Common myeloid progenitor, CD34-positive (primary cell): ENCODE results near the gene KCNJ4.

Experiments
- CTCF ChIA-PET: fragments of 350-600 bp; sonication (Branson Sonifier 250); formaldehyde crosslinking; loops from one replicate; lab custom pipeline; 2021; ENCODE audit warnings: antibody characterized with exemption; lab: Charles Lee
- POLR2A ChIA-PET: fragments of 350-600 bp; sonication (Branson Sonifier 250); formaldehyde crosslinking; loops from one replicate; lab custom pipeline; 2021; ENCODE audit warnings: antibody characterized with exemption; lab: Charles Lee
- DNase-seq, 3 donors: peaks; one replicate each; pipeline versions ENCODE4 v3.0.0 to v3.0.0-alpha.2; 2013
- H3K27ac ChIP-seq, 2 experiments: 1 replicate in 1 of 2; 2 replicates in 1 of 2; pipeline ENCODE4 v1.7.0; 2013; ENCODE audit warnings: inconsistent platforms in 2 of 2, low read length in 2 of 2, mild to moderate bottlenecking in 2 of 2, low read depth in 1 of 2, moderate library complexity in 1 of 2; ENCODE audit not compliant: severe bottlenecking in 2 of 2, insufficient read depth in 1 of 2, poor library complexity in 1 of 2
- H3K27me3 ChIP-seq, 5 experiments: replicated peaks in 2 of 5; 1 replicate in 3 of 5; 2 replicates in 2 of 5; pipeline versions ENCODE4 v1.6.1 to v1.7.0; 2013; ENCODE audit warnings: low read length in 4 of 5, mild to moderate bottlenecking in 2 of 5, moderate library complexity in 2 of 5, inconsistent platforms in 1 of 5; ENCODE audit not compliant: insufficient read depth in 5 of 5, control insufficient read depth in 4 of 5
- H3K36me3 ChIP-seq, 4 experiments: 1 replicate in 2 of 4; 2 replicates in 2 of 4; pipeline versions ENCODE4 v1.6.1 to v1.7.0; 2013; ENCODE audit warnings: low read length in 3 of 4, control low read depth in 1 of 4, mild to moderate bottlenecking in 1 of 4; ENCODE audit not compliant: control insufficient read depth in 4 of 4, insufficient read depth in 4 of 4
- H3K4me1 ChIP-seq, 4 experiments: 1 replicate in 3 of 4; 2 replicates in 1 of 4; pipeline versions ENCODE4 v1.6.1 to v1.7.1; 2013; ENCODE audit warnings: low read length in 3 of 4, mild to moderate bottlenecking in 3 of 4, control low read depth in 1 of 4, inconsistent platforms in 1 of 4, moderate library complexity in 1 of 4; ENCODE audit not compliant: control insufficient read depth in 4 of 4, insufficient read depth in 4 of 4; ENCODE audit errors: control extremely low read depth in 1 of 4
- H3K4me3 ChIP-seq, 7 experiments: 1 replicate in 4 of 7; 2 replicates in 3 of 7; pipeline versions ENCODE4 v1.5.1 to v1.7.0; 2013; ENCODE audit warnings: mild to moderate bottlenecking in 7 of 7, low read length in 6 of 7, moderate library complexity in 6 of 7, inconsistent platforms in 2 of 7, low read depth in 2 of 7, control low read depth in 1 of 7; ENCODE audit not compliant: insufficient read depth in 4 of 7, control insufficient read depth in 1 of 7; ENCODE audit errors: extremely low read depth in 1 of 7
- H3K9me3 ChIP-seq, 5 experiments: 1 replicate in 4 of 5; 2 replicates in 1 of 5; pipeline versions ENCODE4 v1.6.1 to v1.7.1; 2013; ENCODE audit warnings: low read length in 4 of 5, mild to moderate bottlenecking in 2 of 5, inconsistent platforms in 1 of 5, low read depth in 1 of 5, moderate library complexity in 1 of 5; ENCODE audit not compliant: control insufficient read depth in 4 of 5, insufficient read depth in 2 of 5; ENCODE audit errors: control extremely low read depth in 1 of 5
- WGBS: methylation state at CpG from one replicate; pipeline ENCODE4 v1.1.5; 2013; ENCODE audit not compliant: insufficient coverage; 5-methylcytosine and 5-hydroxymethylcytosine counted together

KCNJ4 gene

GRCh38 chr22:38435010-38435409 lies 20.0 kb downstream of the KCNJ4 start:
- ChIA-PET POLR2A (interaction anchor here (0.6 kb wide), 1 partner anchor 184 kb away, joined by 3 read pairs; no protein-coding TSS in a partner anchor), CTCF (no interaction called here)
- Histone ChIP-seq H3K27me3 (peaks cover 0 to 3% (median 0%) of the 10 kb centered on the region in 5 experiments), H3K4me3 (no peak overlapping the region), H3K36me3 (no peaks in the 10 kb centered on the region), H3K27ac (no peak overlapping the region), H3K9me3 (no peaks in the 10 kb centered on the region), H3K4me1 (no peaks in the 10 kb centered on the region)
- WGBS = 88% methylated on average over 4 of the region's 4 CpGs
- DNase-seq = no peak

DNA sequence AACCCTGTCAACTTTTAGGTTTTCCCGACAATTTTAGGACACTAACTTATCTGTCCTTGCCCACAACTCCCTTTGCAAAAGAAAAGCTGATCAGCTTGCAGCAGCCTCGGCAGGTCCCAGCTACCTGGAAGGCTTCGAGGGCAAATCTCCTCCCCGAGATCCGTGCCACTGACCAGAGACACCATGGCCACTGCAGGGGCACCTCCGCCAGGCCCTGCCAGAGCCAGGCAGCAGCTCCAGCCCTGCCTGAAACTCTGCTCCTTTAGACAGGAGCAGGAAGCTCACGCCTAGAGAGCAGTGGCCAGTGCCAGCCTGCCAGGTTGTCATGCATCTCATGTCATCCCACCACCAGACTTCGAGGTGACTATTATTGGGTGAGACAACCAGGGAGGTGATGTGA lies 21.1 kb downstream of the KCNJ4 start:
- DNase-seq = no peak
- Histone ChIP-seq H3K9me3 (no peaks in the 10 kb centered on the region), H3K27ac (no peak overlapping the region), H3K36me3 (no peaks in the 10 kb centered on the region), H3K27me3 (peaks cover 0 to 3% (median 0%) of the 10 kb centered on the region in 5 experiments), H3K4me1 (peaks cover 0 to 2% (median 0%) of the 10 kb centered on the region in 4 experiments), H3K4me3 (no peak overlapping the region)
- CTCF ChIA-PET = interaction anchor here (1.1 to 1.2 kb wide), 2 partner anchors 9 to 19 kb away, joined by 3 to 4 read pairs; no protein-coding TSS in a partner anchor
- WGBS = 86% methylated on average over 6 of the region's 8 CpGs
- POLR2A ChIA-PET = interaction anchor here (1.0 kb wide), 1 partner anchor 12 kb away, joined by 3 read pairs; no protein-coding TSS in a partner anchor

DNA sequence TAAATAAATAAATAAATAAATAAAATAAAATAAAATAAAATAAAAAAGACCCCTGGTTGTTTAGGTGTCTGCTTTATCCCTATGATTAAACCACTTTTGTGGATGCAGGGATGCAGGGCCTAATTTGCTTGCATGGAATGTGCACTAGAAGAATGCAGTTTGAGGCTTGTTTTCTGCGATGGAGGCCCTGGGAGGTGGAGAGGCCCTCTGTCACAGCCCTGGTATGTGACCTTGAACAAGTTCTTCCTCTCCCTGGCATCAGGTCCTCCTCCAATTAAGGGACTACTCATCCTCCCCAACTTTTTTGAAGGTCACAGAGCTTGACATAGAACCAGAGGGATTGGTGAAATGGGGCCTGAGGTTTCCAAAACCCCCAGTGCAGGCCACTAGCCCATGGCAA lies 22.7 kb downstream of the KCNJ4 start:
- no peak overlapping the region for H3K4me3 ChIP-seq
- H3K4me1 ChIP-seq = peaks cover 0 to 2% (median 0%) of the 10 kb centered on the region in 4 experiments
- H3K9me3 ChIP-seq = no peaks in the 10 kb centered on the region
- H3K27me3 ChIP-seq = peaks cover 0 to 3% (median 0%) of the 10 kb centered on the region in 5 experiments
- no CpG with 5 or more reads among the region's 1 CpG for WGBS
- no peak for DNase-seq
- CTCF ChIA-PET = no interaction called here
- H3K36me3 ChIP-seq = no peaks in the 10 kb centered on the region
- H3K27ac ChIP-seq = no peak overlapping the region
- POLR2A ChIA-PET = no interaction called here

- Histone ChIP-seq H3K27me3 (no peaks in the 10 kb centered on the region), H3K27ac (no peak overlapping the region), H3K9me3 (no peaks in the 10 kb centered on the region), H3K36me3 (no peaks in the 10 kb centered on the region), H3K4me1 (peaks cover 0 to 2% (median 0%) of the 10 kb centered on the region in 4 experiments), H3K4me3 (no peak overlapping the region)
- no peak for DNase-seq
- POLR2A ChIA-PET = no interaction called here
- WGBS = 94% methylated on average over 11 of the region's 12 CpGs
- CTCF ChIA-PET = no interaction called here
These were observed 23.6 kb downstream of the KCNJ4 start for GRCh38 chr22:38431266-38432010.

GRCh38 chr22:38429499-38430068 lies 25.4 kb downstream of the KCNJ4 start:
- Histone ChIP-seq H3K4me1 (peaks cover 0 to 2% (median 0%) of the 10 kb centered on the region in 4 experiments), H3K4me3 (no peak overlapping the region), H3K9me3 (no peaks in the 10 kb centered on the region), H3K27ac (no peak overlapping the region), H3K36me3 (no peaks in the 10 kb centered on the region), H3K27me3 (no peaks in the 10 kb centered on the region)
- POLR2A ChIA-PET = no interaction called here
- CTCF ChIA-PET = no interaction called here
- 80% methylated on average over 16 of the region's 16 CpGs for WGBS
- DNase-seq = peak in 2 of 3 donors; percentile 31 to 46

DNA sequence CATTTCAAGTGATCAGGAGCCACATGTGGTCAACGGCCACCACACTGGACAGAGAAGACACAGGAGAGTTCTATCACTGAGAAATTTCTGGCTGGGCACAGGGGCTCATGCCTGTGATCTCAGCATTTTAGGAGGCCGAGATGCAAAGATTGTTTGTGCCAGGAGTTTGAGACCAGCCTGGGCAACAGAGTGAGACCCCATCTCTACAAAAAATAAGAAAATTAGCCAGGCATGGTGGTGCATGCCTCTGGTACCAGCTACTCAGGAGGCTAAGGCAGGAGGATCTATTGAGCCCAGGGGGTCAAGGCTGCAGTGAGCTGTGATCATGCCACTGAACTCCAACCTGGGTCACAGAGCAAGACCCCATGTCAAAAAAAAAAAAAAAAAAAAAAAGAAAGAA lies 26.3 kb downstream of the KCNJ4 start:
- ChIA-PET POLR2A (no interaction called here), CTCF (interaction anchor here (0.9 kb wide), 1 partner anchor 8 kb away, joined by 4 read pairs; no protein-coding TSS in a partner anchor)
- no peak for DNase-seq
- Histone ChIP-seq H3K27ac (no peak overlapping the region), H3K27me3 (no peaks in the 10 kb centered on the region), H3K9me3 (no peaks in the 10 kb centered on the region), H3K36me3 (no peaks in the 10 kb centered on the region), H3K4me1 (peaks cover 0 to 2% (median under 1%) of the 10 kb centered on the region in 4 experiments), H3K4me3 (no peak overlapping the region)
- WGBS = 100% methylated on average over 2 of the region's 2 CpGs

DNA sequence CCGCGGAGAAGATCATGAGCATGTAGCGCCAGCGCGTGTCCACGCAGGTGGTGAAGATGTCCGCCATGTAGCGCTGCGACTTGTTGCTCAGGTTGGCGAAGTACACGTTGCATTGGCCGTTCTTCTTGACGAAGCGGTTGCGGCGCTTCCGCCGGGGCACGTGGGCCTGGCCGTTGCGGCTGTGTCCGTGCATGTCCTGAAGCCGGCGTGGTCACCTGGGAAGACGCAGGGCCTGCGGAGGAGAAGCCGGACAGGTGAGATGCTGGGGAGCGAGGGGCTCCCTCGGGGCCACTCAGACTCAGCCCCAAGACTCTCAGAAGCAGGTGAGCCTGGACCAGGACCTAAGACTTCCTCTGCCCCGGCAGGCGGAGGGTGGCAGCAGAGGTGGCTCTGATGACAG lies 27.1 kb downstream of the KCNJ4 start:
- DNase-seq = no peak
- Histone ChIP-seq H3K27ac (no peak overlapping the region), H3K27me3 (no peaks in the 10 kb centered on the region), H3K4me3 (no peak overlapping the region), H3K4me1 (peaks cover 0 to 3% (median 1%) of the 10 kb centered on the region in 4 experiments), H3K36me3 (no peaks in the 10 kb centered on the region), H3K9me3 (no peaks in the 10 kb centered on the region)
- ChIA-PET POLR2A (no interaction called here), CTCF (no interaction called here)
- 97% methylated on average over 31 of the region's 31 CpGs for WGBS
